ENCODE measurements around the gene MAD1L1.
"Not testable (repeated sequence)": the region's sequence is repeated elsewhere in the genome, so short reads cannot be mapped to it uniquely, and the experiment has no call there.

GRCh38 chr7:2036201-2036600, 196.5 kb downstream of the MAD1L1 start:
- TF ChIP-seq, protein P1, sequence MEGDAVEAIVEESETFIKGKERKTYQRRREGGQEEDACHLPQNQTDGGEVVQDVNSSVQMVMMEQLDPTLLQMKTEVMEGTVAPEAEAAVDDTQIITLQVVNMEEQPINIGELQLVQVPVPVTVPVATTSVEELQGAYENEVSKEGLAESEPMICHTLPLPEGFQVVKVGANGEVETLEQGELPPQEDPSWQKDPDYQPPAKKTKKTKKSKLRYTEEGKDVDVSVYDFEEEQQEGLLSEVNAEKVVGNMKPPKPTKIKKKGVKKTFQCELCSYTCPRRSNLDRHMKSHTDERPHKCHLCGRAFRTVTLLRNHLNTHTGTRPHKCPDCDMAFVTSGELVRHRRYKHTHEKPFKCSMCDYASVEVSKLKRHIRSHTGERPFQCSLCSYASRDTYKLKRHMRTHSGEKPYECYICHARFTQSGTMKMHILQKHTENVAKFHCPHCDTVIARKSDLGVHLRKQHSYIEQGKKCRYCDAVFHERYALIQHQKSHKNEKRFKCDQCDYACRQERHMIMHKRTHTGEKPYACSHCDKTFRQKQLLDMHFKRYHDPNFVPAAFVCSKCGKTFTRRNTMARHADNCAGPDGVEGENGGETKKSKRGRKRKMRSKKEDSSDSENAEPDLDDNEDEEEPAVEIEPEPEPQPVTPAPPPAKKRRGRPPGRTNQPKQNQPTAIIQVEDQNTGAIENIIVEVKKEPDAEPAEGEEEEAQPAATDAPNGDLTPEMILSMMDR (conservative IDR thresholded peaks at IDR 0.05; ENCODE audit: low read depth, low read length) = not testable (repeated sequence)
- not testable (repeated sequence) for TF ChIP-seq BHLHE40 (IDR thresholded peaks at IDR 0.05; ENCODE audit: low read depth, low read length); POLR2A (IDR thresholded peaks at IDR 0.05; ENCODE audit: low read depth, low read length); RFX5 (IDR thresholded peaks at IDR 0.05; ENCODE audit: low read depth, low read length); ELK1 (IDR thresholded peaks at IDR 0.05; ENCODE audit: borderline replicate concordance, low read depth, low read length); MAFK (IDR thresholded peaks at IDR 0.05; ENCODE audit: low read depth, low read length); CEBPB (IDR thresholded peaks at IDR 0.05; ENCODE audit: low read depth, low read length); SMC3 (IDR thresholded peaks at IDR 0.05; ENCODE audit: low read depth, low read length); MXI1 (IDR thresholded peaks at IDR 0.05; ENCODE audit: borderline replicate concordance, low read depth, low read length); USF2 (IDR thresholded peaks at IDR 0.05; ENCODE audit: low read depth, low read length); MAZ (IDR thresholded peaks at IDR 0.05; ENCODE audit: borderline replicate concordance, low read depth, low read length); RAD21 (IDR thresholded peaks at IDR 0.05; ENCODE audit: low read length); FOS (IDR thresholded peaks at IDR 0.05; ENCODE audit: low read depth, low read length); NFE2L2 (IDR thresholded peaks at IDR 0.05; ENCODE audit: low read depth, low read length)
